Activated CD4-positive, alpha-beta T cell treated with anti-CD3 and anti-CD28 coated beads for 1 hour (primary cell): Measurements from ENCODE around the gene DHX38.

ENCODE experiments used
- DNase-seq: peaks from one replicate; pipeline ENCODE4 v3.0.0-alpha.2; 2020

DHX38 gene

DNA sequence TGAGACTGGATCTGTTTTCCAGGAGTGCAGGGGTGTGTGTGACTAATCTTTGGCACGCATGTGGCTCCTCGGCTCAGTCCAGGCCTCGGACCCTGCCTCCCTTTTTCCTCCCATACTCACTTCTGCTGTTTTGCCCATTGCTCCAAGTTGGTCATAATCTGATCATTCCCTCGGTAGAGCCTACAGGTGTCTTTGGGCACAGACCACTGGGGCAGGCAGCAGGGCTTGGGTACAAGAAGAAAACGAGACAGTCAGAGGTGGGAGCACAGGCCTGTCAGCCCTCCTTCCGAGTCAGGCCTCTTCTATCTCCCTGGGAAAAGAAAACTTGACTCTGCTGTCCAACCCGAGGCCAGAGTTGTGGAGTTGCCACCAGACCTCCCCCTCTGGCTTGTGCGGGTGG lies 29.8 kb downstream of the DHX38 start:
- DNase-seq, result no peak

DNA sequence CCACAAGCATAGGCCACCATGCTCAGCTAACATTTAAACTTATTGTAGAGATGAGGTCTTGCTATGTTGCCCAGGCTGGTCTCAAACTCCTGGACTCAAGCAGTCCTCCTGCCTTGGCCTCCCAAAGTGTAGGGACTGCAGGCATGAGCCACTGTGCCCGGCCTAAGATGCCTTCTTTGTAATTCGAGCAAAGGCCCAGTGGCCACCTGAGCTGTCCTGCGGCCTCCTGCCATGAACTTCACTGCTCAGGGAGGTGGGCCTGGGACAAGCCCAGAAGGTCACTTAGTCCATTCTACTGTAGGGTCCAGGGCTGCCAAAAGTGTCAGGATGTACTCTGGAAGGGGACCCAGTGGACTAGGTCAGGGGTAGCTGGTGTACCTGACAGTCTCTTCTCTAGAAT lies 30.5 kb downstream of the DHX38 start:
- DNase-seq, result no peak

DNA sequence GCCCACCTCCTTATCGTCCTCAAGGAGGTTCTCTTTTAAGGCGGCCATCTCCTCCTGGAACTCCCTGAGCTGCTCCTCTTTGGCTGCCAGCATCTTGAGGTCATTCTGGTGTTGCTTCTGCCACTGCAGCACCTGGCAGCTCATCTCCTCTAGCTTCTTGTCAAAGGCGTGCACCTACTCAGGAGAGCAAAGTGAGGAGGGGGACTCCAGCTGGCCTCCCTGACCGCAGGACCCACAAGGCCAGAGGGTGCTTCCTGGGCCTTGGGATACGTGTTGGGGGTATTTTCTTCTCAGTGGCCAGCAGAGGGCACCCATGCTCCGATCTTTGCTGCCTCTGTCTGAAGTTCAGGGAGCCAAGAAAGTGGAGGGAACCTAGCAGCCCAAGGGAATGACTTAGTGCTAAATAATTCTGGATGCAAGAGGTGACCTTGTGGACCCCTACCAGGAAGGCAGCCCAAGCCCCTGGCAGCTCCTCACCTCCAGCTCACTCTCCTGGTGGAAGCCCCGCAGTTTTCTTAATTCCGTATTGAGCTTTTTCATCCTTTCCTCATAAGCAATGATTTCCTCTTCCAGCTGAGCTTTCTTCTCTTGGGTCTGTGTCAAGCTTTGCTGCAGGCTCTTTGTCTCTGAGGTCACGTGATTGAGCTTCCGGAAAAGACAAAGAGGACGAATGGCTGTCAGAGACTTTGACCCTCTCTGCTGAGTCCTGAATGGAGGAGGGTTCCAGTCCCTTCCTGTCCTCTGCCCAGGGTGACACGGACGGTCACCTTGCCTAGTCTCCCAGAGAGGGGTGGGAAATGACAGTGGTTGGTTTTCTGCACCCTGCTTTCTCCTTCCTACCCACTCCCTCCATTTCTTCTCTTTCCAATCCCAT lies 31.4 kb downstream of the DHX38 start:
- DNase-seq, result no peak

DNA sequence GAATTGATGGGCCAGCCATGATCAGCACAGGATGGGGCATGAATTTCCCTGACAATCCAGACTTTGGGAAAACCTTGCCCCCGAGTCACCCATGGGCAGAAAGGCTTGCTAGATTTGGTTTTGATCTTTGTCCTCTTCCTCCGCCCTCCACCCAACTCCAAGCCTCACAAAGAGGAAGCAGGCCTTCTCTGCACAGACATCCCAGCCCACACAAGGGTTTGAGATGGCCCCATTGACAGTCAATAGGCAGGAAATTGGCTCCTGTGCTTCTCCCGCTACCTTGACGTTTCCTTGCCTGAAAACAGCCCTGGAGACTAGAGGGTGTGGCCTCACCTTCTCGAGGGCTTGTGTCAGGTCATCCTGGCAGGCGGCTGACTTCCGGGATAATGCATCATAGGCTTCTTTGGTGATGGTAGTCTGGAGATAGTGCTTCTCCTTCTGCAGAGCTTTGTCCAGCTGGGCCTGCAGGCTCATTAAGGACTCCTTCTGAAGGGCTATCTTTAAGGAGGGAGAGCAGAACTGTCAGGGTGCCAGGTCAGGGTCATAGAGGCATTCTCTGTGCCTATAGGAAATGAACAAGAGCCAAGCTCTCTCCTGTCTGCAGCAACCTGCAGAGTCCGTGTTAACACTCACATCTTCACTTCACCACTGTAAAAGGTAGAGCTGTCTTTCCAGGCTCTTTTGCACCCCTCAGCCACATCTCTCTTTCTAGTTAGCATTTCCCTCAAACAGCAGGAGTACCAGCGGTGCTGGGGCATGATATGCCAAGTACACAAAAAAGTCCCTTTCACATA lies 32.2 kb downstream of the DHX38 start:
- no peak for DNase-seq

DNA sequence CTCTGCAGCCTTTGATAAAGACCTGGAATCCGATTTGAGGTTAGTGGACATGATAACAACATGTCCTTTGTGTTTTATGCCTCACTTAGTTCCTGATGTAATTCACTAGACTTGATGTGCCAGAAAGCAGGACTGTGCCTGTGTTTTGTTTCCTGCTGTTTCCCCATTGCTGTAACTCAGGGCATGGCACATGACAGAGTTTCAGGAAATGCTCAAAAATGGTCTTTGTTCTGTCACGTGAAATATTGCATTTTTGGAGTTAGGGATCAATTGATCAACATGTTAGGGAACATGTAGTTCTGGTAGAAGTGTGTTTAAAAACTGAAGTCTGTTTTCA lies 32.8 kb downstream of the DHX38 start:
- DNase-seq, result no peak

DNA sequence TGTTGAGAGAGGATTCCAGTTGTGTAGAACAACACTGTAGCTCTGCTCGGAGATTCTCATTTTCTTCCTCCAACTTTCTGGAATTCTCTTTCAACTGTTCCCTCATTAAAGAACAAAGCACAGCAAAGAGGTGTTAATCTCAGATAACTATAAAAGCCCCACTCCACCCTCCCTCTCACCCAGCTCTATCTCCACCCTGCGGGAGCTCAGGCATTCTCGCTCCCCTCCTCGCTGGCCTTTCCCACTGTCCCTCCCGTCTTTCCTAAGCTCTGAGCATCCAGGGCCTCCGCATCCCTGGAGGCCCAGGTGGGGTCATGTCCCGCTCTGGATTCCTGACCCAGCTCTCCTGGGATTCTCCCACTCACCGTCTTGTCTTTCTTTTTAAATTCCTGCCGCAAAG lies 35.1 kb downstream of the DHX38 start:
- no peak for DNase-seq

DNA sequence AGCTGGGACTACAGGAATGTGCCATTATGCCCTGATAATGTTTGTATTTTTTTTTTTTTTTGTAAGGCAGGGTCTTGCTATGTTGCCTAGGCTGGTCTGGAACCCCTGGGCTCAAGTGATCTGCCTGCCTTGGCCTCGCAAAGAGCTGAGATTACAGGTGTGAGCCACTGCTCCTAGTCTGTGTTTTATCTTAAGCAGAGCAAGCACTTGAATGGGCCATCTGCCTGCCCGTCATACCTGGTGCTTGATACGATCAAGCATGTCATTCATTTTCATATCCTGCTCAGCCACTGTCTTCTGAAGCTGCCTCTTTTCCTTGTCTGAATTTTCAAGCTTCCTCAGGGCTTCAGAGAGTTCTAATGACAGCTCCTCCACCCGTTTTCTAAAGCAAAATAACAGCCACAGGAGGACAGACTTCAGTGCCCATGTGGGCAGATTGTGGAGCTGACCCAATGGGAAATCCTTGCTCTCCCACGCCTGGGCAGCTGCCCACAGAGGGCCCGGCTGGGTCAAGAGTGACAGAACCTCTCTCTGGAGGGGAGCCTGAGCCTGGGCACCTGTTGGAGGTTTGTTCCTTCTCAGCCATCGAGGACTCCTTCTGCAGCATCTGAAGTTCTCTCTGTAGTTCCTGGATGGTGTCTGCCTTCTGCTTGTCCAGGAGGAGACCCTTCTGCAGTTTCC lies 36.5 kb downstream of the DHX38 start:
- DNase-seq, result no peak

DNA sequence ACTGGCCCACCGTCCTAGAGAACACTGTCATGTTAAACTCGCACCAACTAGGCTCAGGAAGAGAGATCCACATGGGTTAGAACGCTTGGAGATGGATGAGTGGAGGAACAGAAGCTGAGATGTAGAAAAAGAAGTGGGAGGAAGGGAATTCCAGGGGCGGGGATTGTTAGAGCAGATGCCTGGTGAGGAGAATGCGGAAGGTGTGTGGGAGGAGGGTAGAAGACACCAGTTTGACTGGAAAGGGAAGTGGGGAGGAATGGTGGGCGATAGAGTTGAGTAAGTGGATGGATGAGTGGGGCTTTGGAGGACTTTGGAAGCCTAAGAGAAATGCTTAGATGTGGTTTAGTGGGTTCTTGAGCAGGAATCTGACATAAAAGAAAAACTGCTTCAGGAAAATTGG lies 37.4 kb downstream of the DHX38 start:
- no peak for DNase-seq

DNA sequence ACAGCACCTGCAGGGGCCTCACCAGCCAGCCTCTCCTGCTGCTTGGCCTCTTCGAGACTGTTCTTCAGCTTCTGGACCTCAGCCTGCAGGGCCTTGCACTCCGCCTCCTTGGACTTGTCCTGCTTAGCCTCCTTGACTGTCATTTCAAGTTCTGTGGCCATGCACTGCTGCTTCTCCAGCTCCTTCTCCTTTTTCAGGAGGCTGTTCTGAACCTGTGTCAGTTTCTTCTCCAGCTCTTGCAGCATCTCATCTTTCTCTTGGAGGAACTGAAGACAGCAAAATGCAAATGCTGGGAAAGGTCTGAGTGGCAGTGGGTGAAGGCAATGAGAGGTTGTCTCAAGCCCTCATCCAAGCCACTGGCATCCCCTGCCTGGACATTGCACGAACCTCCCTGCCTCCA lies 39.1 kb downstream of the DHX38 start:
- no peak for DNase-seq

DNA sequence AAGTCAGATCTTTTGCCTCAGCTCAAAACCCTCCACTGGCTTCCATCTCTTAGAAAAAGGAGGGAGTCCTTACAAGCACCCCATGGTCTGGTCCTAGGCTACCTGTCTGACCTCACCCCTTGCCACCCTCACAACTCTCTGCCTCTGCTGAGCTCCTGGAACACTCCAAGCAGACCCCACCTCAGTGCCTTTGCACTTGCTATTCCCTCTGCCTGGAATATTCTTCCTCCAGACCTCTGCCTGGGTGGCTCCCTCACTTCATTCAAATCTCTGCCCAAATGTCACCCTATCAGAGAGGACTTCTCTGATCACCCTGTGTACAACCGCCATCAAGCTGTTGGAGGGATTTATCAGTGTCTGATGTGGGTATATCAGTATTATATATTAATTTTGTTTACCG lies 40.9 kb downstream of the DHX38 start:
- DNase-seq, result no peak

DNA sequence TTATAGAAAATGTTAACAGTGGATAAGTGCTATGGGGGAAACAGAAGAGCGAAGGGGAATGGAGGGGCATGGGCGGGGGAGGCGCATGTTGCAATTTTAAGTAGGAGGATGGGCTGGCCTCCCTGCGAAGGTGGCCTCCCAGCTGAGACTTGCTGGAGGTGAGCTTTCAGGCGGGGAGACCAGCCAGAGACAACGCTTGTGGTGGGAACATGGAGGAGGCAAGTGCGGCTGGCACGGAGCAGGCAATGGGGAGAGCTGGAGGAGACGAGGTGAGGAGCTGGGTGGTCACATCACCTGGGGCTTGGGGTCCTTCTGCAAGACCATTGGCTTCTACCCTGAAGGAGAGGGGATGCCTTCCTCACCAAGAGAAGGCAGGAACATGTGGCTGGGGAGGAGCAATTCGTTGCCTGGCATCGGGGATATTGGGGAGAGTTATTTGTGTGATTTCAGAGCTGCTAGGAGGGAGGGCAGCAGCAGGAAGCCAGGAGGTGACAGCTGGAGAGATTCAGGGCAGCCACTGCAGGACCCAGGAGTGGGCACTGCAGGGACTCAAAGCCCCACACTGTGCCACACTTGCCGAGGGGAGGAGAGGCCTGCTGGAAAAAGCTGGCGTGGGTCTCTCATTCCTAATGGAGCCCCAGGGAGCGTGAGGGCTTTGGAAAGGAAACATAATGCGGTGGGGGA lies 43.9 kb downstream of the DHX38 start:
- no peak for DNase-seq

DNA sequence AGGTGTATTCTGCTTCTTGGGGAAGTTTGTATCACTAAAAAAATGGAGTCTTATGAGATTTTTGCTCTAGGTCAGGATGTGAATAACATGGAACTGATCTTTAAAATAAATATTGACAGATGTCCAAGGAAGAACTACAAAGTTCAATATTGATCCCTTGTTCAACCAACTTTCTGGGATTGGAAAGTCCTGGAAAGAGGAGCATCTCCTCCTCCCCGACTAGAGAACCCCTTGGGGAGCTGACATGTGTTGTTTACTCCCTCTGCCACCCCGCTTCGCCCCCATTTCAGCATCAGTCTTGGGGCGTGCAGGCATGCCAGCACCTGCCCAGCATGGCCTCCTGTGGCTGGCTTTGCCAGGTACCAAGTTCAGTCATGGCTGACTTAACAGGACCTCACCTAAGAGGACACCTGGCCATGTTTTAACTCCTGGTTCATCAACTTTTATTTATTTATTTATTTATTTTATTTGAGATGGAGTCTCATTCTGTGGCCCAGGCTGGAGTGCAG lies 44.5 kb downstream of the DHX38 start:
- DNase-seq, result no peak

DNA sequence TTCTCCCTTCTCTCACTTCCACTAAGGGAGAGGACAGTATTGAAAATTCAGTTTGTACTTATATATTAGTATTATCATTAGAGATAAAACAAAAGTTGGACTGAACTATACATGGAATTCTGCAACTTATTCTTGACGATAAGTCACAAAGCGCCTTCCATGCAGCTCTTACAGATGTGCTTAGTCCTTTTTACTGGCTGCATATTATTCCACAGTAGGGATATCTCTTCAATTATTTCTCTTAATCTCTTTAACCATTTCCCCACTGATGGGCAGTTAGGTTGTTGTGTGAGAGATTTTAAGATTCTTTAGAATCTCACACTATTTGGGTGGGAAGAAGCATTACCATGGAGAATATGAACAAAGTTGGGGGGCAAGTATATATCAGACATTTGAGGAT lies 46.3 kb downstream of the DHX38 start:
- DNase-seq, result no peak

DNA sequence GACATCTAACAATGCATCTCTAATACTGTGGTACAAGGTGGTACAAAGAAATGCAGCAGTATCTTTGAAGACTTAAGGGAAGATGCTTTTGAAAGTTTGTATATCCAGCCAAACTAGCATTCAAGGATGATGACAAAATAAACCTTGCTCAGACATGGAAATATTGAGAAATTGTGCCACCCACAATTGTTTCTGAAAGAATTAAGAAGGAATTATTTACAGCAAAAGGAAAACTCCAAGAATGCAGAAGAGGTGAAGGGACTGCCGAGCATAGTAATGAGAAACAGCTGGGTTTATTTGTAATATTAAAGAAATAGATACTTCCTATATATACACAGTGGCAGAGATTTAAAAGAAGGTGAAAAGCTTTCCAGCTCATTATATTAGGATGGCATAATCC lies 48.8 kb downstream of the DHX38 start:
- DNase-seq, result no peak

DNA sequence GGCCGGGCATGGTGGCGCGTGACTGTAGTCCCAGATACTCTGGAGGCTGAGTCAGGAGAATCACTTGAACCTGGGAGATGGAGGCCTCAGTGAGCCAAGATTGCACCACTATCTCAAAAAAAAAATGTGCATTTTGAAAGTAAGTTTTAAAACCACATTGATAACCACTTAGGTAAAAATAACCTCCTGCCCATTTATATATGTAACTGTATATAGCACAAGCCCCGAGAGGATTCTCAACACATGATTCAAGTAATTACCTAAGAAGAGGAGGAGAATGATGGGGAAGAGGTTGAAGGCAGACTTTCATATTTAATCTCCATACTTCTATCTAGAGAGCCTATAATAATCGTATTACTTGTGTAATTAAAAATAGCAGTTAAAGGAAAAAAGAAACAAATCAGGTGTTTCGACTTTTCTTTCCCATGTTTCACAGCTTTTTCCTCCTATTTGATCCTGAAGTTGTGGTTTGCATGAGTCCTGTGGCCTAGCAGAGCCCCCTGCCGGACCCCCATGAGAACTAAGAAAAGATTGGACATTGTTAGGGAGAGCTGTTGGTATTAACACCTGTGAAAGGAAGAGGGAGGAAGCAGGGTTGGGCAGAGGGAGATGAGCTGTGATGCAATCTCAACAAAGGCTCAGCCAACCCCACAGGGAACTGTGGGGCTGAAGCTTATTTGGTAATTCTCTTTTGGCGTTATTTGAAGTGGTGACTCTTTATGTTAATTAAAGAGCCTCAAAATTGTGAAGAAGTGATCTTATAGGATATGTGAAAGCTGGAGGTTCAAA lies 56.2 kb downstream of the DHX38 start:
- DNase-seq, result no peak

DNA sequence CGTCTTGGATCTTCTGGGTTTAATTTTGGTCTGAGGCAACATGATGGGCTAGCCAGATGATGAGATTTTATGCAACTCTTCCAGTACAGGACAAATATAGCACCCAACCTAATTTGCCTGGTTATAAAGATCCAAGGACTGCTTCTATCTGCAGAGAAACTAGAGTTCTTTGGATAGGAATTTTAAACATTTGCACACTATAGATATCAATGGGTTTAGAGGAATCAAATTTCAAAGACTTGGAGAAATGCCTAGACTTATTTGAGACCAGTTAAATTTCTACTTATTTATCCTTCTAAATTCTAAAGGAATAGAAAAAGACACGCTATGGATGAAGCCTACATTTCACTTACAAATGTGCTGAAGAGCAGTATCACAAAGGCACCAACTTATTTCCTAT lies 65.7 kb downstream of the DHX38 start:
- DNase-seq, result no peak

DNA sequence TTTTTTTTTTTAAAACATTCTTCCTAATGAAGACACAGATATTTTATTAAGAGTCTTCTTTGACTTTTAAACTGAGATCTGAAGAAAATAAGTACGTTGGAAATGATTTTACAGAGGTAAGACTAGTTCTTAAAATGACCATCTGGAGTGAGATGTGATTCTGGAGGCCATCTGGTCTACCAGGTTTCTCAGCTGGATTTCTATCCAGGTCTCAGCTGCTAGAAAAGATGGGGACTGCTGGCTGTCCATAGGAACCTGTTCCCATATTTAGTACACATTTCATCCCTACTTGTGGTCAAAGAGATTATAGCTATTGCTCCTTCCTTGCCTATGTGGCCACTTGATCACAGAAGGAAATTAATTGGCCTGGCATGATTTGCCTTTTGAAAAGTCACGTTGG lies 66.2 kb downstream of the DHX38 start:
- no peak for DNase-seq

DNA sequence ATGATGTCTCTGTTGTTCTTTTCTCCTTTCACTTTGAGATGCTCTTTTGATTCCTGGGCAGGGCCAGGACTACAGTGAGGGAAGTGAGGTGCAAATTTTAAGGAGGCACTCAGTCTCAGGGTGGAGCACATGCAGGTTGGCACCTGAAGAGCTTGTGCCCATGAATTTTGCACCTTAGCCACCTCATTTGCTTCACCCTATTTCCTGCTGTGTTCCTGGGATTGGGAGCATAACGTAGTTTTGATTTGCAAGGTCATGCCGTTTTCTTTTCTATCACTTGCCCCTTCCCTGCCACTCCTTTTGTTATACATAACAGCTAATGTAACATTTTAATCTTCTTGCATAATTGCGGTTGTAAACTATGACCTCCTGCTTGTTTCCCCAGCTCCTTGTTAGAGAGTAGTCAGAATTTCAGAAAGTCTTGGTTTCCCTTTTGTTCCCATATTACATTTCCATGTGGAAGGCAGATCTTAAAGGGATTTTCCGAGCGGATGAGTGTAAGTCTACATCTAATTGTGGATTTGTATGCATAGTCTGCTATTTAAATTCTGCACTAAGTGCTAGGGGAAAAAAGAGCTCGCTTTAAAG lies 68.6 kb downstream of the DHX38 start:
- no peak for DNase-seq
